GM18505 (cell line): Measurements from ENCODE around the gene ACER2.
A peak's percentile ranks its signal among the peaks of the same experiment; 100 is the strongest.
"Not testable (repeated sequence)": the region's sequence is repeated elsewhere in the genome, so short reads cannot be mapped to it uniquely, and the experiment has no call there.

Experiments
- ATAC-seq: cut with Tn5 transposase; IDR thresholded peaks from one replicate; pipeline ENCODE4 v1.9.1; 2021; ENCODE audit not compliant: unreplicated experiment
- POLR2A ChIP-seq: IDR thresholded peaks from 4 replicates; pipeline ENCODE4 v1.6.1; 2011; ENCODE audit warnings: borderline replicate concordance; ENCODE audit not compliant: insufficient read depth, insufficient read length; ENCODE audit errors: extremely low read depth

Gene ACER2

DNA sequence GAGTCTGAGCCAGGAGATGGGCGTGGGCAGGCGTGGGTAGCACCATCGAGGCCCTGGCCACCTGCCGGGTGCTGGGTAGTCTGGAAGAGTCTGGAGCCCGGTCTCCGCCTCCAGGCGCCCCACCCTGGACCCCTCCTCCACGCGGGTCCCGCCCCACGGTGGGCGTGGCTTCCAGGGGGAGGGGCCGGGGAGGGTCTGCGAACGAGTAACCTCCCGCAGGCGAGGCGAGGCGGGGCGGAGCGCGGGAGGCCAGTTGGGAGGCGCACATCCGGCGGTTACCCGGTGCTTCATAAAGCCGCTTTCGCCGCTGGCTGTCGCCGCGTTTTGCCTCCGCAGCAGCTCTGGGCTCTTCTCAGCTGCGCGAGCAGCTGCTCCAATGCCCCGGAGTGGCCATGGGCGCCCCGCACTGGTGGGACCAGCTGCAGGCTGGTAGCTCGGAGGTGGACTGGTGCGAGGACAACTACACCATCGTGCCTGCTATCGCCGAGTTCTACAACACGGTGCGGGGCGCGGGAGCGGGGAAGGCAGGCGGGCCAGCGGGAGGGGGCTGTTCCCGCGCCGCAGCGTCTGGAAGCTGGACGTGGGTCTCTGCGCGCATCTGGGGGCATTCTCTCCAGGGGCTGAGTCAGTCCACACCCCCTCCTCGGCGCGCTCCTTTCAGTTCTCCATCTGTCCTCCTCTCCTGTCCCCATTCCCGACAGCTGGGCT lies at the start of gene ACER2:
Gene ACER2, plus strand, starts transcription at position 317 of the 708 bp plus-strand sequence. Its CDS starts 76 bp downstream, at position 393.
- peak; percentile 97 for ATAC-seq
- peak; percentile 86 for TF ChIP-seq POLR2A

DNA sequence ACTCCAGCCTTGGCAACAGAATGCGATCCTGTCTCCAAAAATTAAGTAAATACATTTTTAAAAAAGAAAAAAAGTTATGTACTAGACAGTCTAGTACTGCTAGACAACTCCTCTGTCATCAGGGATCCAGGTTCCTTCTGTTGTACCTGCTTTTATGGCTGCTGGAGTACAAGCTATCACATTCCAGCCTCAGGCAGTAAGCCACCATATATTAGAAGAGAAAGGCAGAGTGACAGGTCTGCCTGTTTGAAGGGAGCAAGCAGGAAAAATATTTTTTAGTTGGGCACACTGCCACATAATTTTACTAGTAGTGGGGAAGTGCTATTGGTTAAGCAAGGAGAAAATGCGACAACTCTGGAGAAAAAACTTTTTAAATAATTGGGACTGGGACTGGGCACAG lies 39.7 kb upstream of the ACER2 start:
- TF ChIP-seq POLR2A, result no peak
- no peak for ATAC-seq

DNA sequence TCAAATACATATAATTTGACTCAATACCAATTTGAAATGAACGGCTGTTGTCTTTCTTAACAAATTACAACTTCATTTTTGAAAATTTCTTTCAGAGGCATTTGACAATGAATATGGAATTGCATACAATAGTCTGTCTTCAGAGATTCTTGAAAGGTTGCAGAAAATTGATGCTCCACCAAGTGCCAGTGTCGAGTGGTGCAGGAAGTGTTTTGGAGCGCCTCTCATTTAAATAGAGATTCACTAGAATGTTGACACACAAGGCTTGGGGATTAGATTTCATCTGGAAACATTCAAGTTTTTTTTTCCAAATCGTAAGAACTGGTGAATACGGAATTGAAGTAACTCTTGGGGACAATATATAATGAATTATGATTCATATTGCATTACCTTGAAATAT lies 36.9 kb upstream of the ACER2 start:
- ATAC-seq, result no peak

DNA sequence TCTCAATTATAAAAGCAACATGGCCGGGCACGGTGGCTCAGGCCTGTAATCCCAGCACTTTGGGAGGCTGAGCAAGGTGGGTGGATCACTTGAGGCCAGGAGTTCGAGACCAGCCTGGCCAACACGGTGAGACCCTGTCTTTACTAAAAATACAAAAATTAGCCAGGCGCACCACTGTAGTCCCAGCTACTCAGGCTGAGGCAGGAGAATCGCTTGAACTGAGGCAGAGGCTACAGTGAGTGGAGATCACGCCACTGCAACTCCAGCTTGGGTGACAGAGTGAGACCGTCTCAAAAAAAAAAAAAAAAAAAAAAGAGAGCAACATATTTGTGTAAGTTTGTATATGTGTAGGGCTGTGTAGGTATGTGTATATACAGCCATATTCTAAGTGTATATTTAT lies 36.2 kb upstream of the ACER2 start:
- TF ChIP-seq POLR2A, result no peak
- ATAC-seq, result no peak

More for the DNA sequence above, 36.9 kb upstream of the ACER2 start:
- TF ChIP-seq POLR2A, result no peak

DNA sequence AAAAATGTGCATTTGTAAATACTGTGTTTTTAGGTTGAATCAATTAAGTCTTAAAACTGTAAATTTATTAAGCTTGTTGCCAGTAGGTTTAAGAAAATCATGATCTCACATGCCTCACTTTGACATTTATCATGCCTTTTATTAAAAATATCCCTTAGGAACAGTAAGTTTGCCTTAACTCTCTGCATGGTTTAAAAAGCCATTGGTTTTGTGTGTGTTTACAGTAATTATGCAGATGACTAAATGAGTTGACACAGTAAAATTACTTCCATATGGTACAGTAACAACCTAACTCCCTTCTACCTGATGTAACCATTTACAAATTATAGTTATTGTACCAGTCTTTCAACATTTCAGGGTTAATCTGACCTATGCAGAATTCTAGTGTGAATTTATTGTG lies 35.3 kb upstream of the ACER2 start:
- no peak for ATAC-seq
- TF ChIP-seq POLR2A, result peak; percentile 43

DNA sequence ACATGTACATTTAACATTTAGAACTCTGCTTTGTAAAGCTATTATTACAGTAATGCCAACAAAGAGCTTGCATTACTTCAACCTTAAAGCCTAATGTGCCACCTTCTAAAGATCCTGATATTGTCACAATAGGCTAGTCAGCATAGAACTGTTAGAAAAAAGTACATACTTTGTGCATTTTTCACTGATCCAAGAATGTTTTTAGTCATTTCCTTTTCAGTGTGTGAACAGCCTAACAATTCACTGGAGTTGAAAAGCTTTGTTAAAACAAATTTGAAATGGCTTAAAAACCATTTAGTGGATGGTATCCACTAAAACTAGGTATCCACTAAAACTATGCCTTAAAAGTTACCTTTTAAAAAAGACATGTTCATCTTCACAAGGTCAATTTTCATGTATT lies 33.3 kb upstream of the ACER2 start:
- no peak for TF ChIP-seq POLR2A
- ATAC-seq, result no peak

DNA sequence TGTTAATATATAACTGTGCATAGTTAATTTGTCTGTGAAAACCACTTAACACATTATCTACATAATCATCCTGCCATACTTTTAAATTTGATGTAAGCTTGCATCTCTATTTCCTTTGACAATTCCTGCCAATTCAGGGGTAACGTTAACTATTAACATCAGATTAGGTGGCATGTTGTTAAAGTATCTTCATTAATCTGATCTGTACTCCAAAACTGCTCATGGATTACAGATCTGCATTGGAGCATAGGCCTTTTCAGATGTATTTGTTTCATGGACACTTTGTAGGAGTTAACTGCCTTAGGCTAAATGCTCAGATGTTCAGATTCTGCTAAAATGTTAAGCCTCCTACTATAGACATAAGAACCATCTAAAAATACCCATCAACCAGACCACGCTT lies 31.9 kb upstream of the ACER2 start:
- no peak for ATAC-seq
- TF ChIP-seq POLR2A, result peak; percentile 13

DNA sequence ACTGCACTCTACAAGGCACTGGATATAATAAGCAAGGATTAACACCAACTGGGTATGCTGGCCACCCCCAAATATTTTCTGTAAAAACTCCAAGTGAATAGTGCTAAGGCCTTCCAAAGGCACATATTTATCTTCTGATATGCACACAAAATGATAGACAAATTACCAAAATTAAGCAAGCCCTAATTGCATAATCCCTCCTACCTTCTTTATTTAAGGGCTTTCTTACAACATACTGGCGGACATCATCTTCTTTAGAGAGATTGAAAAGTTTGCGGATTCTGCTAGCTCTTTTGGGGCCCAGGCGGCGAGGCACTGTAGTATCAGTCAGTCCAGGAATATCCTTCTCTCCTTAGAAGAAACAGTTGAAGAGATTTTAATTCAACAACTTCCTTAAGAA lies 30.6 kb upstream of the ACER2 start:
- no peak for TF ChIP-seq POLR2A
- no peak for ATAC-seq

DNA sequence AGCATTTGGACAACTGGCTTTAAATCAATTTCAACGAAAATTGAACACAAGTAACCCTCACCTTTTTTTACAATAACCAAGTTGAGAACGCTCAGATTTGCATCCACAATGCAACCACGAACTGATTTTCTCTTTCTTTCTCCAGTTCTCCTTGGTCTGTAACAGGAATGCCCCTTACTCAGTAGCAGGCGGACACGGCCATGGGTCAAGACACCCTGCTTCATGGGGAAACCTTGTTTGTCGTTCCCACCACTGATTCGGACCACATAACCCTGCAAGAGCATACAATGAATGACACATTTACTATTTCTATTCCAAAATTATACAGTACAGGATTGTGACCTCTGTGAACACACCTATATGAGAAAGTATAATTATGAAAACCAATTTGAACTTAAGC lies 30.2 kb upstream of the ACER2 start:
- no peak for TF ChIP-seq POLR2A
- no peak for ATAC-seq

DNA sequence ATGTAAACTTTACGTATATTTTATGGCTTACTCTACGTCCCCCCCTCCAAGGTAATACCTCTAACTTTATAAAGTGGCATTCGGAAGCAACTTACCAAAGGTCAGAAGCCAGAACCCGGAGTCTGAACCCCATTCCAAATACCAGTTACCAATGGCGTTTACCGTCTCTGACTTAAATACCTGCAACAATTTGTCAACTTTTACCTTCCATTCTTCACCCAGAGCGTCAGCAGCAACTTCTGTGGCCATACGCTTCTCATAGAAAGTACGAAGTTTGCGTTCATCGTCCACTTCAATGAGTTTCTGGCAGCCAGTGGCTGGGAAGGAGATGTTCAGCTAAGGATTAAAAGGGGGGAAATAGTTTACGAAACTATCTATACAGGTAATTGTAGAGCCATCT lies 29.5 kb upstream of the ACER2 start:
- ATAC-seq, result no peak
- no peak for TF ChIP-seq POLR2A

DNA sequence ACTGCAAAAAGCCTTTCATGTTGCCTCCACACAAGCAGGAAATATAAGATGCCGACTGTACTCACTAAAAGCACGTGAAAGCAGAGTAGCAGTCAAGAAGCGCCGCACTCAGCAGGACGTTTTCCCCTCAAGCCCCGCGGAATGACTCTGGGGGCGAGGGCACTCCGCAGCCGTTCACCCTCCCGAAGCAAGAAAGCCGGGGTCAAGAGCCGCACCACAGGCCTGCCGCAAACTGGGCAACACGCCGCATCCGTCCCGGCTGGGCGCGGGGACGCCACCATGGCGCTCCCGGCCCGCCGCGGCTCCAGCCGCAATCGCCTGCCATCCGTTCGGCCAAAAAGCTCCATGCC lies 29.1 kb upstream of the ACER2 start:
- peak; percentile 27 for ATAC-seq
- no peak for TF ChIP-seq POLR2A

DNA sequence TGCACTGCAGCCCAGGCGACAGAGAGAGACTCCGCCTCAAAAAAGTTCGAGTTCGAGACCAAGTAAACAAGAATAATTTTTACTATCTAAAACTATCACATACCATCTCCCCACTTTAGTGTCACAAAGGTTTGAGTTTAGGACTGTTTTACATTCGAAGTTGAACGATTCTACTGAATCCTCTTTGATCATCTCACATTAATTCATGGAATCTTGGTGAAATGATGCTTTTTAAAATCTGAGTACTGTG lies 28.1 kb upstream of the ACER2 start:
- TF ChIP-seq POLR2A, result no peak
- no peak for ATAC-seq

DNA sequence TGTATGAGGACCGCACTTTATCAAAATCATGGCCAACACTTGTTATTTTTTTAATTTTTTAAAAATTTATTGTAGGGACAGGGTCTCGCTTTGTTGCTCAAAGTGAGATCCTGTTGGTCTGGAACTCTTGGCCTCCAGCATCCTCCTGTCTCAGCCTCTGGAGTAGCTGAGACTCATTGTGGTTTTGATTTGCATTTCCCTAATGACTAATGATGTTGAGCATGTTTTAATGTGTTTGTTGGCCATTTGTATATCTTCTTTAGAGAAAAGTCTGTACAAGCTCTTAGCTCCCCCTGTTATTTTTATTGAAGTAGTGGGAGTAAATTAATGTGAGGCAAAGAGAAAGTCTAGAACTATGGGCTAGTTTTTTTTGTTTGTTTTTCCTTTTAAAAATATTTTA lies 27.2 kb upstream of the ACER2 start:
- TF ChIP-seq POLR2A, result no peak
- ATAC-seq, result no peak

DNA sequence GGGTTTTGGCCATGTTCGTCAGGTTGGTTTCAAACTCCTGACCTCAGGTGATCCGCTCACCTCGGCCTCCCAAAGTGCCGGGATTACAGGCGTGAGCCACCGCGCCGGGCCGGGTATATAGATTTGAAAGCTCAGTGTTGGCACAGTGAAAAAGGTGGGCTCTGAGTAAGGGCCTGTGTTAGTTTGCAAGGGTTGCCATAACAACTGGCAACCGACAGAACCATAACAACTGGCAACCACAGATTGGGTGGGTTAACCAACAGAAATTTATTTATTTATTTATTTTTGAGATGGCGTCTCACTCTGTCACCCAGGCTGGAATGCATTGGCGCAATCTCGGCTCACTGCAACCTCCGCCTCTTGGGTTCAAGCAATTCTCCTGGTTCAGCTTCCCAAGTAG lies 23.6 kb upstream of the ACER2 start:
- not testable (repeated sequence) for ATAC-seq

DNA sequence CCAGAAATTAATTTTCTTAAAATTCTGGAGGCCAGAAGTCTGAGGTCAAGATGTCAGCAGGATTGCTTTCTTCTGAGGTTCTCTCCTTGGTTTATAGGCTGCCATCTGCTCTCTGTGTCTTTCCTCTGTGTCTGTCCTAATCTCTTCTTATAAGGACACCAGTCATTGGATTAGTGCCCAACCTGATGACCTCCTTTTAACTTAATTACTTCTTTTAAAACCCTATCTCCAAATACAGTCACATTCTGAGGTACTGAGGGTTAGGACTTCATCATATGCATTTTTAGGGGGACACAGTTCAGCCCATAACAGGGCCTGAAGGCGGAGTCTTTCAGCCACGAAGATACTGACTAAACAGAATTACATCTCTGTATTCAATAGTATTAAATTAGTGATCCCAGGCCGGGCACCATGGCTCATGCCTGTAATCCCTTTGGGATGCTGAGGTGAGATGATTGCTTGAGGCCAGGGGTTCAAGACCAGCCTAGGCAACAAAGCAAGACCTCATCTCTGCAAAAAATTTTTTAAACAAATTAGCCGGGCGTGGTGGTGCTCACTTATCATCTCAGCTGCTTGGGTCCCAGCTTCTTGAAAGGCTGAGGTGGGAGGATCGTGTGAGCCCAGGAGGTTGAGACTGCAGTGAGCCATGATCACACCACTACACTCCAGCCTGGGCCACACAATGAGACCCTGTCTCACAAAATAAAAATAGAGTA lies 22.9 kb upstream of the ACER2 start:
- ATAC-seq, result no peak
- TF ChIP-seq POLR2A, result no peak
